Measurements from ENCODE around the gene PRKN. TPM values are rescaled to one million over a fixed set of nuclear protein-coding genes. Genes with fewer than 3 reads are reported as not detected.

Gene PRKN
- total and polyA plus RNA-seq, 8 donors, result 0.82 to 7.2 (median 2.9) TPM

GRCh38 chr6:161654209-161654608 lies 1073.4 kb downstream of the PRKN start:
- H3K4me3 ChIP-seq, result no peak overlapping the region
- ATAC-seq (no peak), FAIRE-seq (no peak), DNase-seq (no peak)
- H3K9me3 ChIP-seq, result no peaks in the 10 kb centered on the region
- intact Hi-C loops (cut with DNase I), result no loop called here
- WGBS, 2 donors, result 72 to 85% methylated on average over 6 of the region's 6 CpGs
- H3K27ac ChIP-seq, result no peak overlapping the region
- TF ChIP-seq CTCF (IDR thresholded peaks at IDR 0.05), result no peak
- H3K4me1 ChIP-seq, result no peaks in the 10 kb centered on the region
- no peaks in the 10 kb centered on the region for H3K36me3 ChIP-seq
- no peaks in the 10 kb centered on the region for H3K27me3 ChIP-seq

- no peak overlapping the region for H3K27ac ChIP-seq
- H3K27me3 ChIP-seq, result no peaks in the 10 kb centered on the region
- no peaks in the 10 kb centered on the region for H3K36me3 ChIP-seq
- no peak for TF ChIP-seq CTCF (IDR thresholded peaks at IDR 0.05)
- ATAC-seq (no peak), FAIRE-seq (no peak), DNase-seq (no peak)
- intact Hi-C loops (cut with DNase I), result no loop called here
- 93 to 96% methylated on average over 1 of the region's 1 CpG for WGBS, 2 donors
- no peaks in the 10 kb centered on the region for H3K4me1 ChIP-seq
- H3K4me3 ChIP-seq, result no peak overlapping the region
- no peaks in the 10 kb centered on the region for H3K9me3 ChIP-seq
These were observed 1075.6 kb downstream of the PRKN start for GRCh38 chr6:161651949-161652348.

GRCh38 chr6:161649841-161650240 lies 1077.7 kb downstream of the PRKN start:
- FAIRE-seq (no peak), ATAC-seq (no peak), DNase-seq (no peak)
- intact Hi-C loops (cut with DNase I), result no loop called here
- no peaks in the 10 kb centered on the region for H3K27me3 ChIP-seq
- H3K4me3 ChIP-seq, result no peak overlapping the region
- no peaks in the 10 kb centered on the region for H3K36me3 ChIP-seq
- H3K9me3 ChIP-seq, result no peaks in the 10 kb centered on the region
- TF ChIP-seq CTCF (IDR thresholded peaks at IDR 0.05), result no peak
- WGBS, 2 donors, result 77 to 80% methylated on average over 4 of the region's 4 CpGs
- no peak overlapping the region for H3K27ac ChIP-seq
- H3K4me1 ChIP-seq, result no peaks in the 10 kb centered on the region

- no peak for TF ChIP-seq CTCF (IDR thresholded peaks at IDR 0.05)
- DNase-seq, result no peak
- Histone ChIP-seq H3K4me1 (no peaks in the 10 kb centered on the region), H3K27me3 (no peaks in the 10 kb centered on the region), H3K27ac (no peak overlapping the region), H3K36me3 (no peaks in the 10 kb centered on the region), H3K9me3 (no peaks in the 10 kb centered on the region), H3K4me3 (no peak overlapping the region)
- intact Hi-C loops (cut with DNase I), result no loop called here
- WGBS, 2 donors, result 99 to 100% methylated on average over 2 of the region's 2 CpGs
- ATAC-seq, result no peak
- FAIRE-seq, result no peak
These were observed 1078.5 kb downstream of the PRKN start for GRCh38 chr6:161649068-161649467.

- intact Hi-C loops (cut with DNase I), result no loop called here
- TF ChIP-seq CTCF (IDR thresholded peaks at IDR 0.05), result no peak
- DNase-seq (no peak), FAIRE-seq (no peak), ATAC-seq (no peak)
- Histone ChIP-seq H3K4me1 (no peaks in the 10 kb centered on the region), H3K36me3 (no peaks in the 10 kb centered on the region), H3K9me3 (no peaks in the 10 kb centered on the region), H3K27me3 (no peaks in the 10 kb centered on the region), H3K4me3 (no peak overlapping the region), H3K27ac (no peak overlapping the region)
- WGBS, 2 donors, result 76 to 79% methylated on average over 4 of the region's 4 CpGs
These were observed 1080.3 kb downstream of the PRKN start for GRCh38 chr6:161647234-161647633.

Data from pancreas (tissue), 10 donors.